ENCODE measurements around the gene SEMA7A.
"Not testable (repeated sequence)": the region's sequence is repeated elsewhere in the genome, so short reads cannot be mapped to it uniquely, and the experiment has no call there.

SEMA7A gene

GRCh38 chr15:74460871-74461846 is 27.4 kb upstream of the SEMA7A start, which contains the start of gene UBL7:
Gene UBL7, minus strand, starts transcription at chr15:74461160. Its CDS starts 2,293 bp downstream, at chr15:74458867.
- no peaks in the 10 kb centered on the region for H3K27me3 ChIP-seq (ENCODE audit: low read depth, low read length)
- peak within 1 kb of the TSS; percentile 74 for H3K4me2 ChIP-seq (ENCODE audit: low read length)
- H3K9ac ChIP-seq (ENCODE audit: low read length): peak within 1 kb of the TSS; percentile 98
- H2AFZ ChIP-seq (ENCODE audit: low read depth, low read length): peak within 1 kb of the TSS; percentile 18; the same call in 1 of the 2 replicates
- H3K9me3 ChIP-seq (ENCODE audit: insufficient read depth, low read length): 0 out of 2 replicates have a peak, but pooled peaks cover 2% of the 10 kb centered on the region
- peaks cover 41% of the 10 kb centered on the region for H3K4me1 ChIP-seq (ENCODE audit: low read length)
- H3K36me3 ChIP-seq (replicated peaks; ENCODE audit: low read depth, low read length): peaks cover 44% of the 10 kb centered on the region
- peaks cover 73% of the 10 kb centered on the region for H3K79me2 ChIP-seq (ENCODE audit: low read length)
- H4K20me1 ChIP-seq (ENCODE audit: insufficient read depth, low read length): 0 out of 2 replicates have a peak, but pooled peaks cover 3% of the 10 kb centered on the region
- peak within 1 kb of the TSS; percentile 97 for H3K27ac ChIP-seq (ENCODE audit: low read length)
- TF ChIP-seq CTCF (IDR thresholded peaks at IDR 0.05; ENCODE audit: low read depth, low read length) (peak; percentile 37), EZH2phosphoT487 (IDR thresholded peaks at IDR 0.05; ENCODE audit: low read depth) (no peak)
- H3K4me3 ChIP-seq (ENCODE audit: low read length): peak within 1 kb of the TSS; percentile 83

GRCh38 chr15:74460298-74460697 is 26.5 kb upstream of the SEMA7A start:
- Histone ChIP-seq H3K9ac (ENCODE audit: low read length) (peak overlapping the region; percentile 98), H3K79me2 (ENCODE audit: low read length) (peaks cover 70% of the 10 kb centered on the region), H3K4me3 (ENCODE audit: low read length) (peak overlapping the region; percentile 83), H3K27me3 (ENCODE audit: low read depth, low read length) (no peaks in the 10 kb centered on the region), H3K4me1 (ENCODE audit: low read length) (peaks cover 44% of the 10 kb centered on the region), H3K27ac (ENCODE audit: low read length) (peak overlapping the region; percentile 97), H3K9me3 (ENCODE audit: insufficient read depth, low read length) (0 out of 2 replicates have a peak, but pooled peaks cover 2% of the 10 kb centered on the region), H3K4me2 (ENCODE audit: low read length) (peak overlapping the region; percentile 56), H3K36me3 (replicated peaks; ENCODE audit: low read depth, low read length) (peaks cover 43% of the 10 kb centered on the region), H2AFZ (ENCODE audit: low read depth, low read length) (no peak overlapping the region), H4K20me1 (ENCODE audit: insufficient read depth, low read length) (0 out of 2 replicates have a peak, but pooled peaks cover 3% of the 10 kb centered on the region)
- TF ChIP-seq CTCF (IDR thresholded peaks at IDR 0.05; ENCODE audit: low read depth, low read length): no peak
- TF ChIP-seq EZH2phosphoT487 (IDR thresholded peaks at IDR 0.05; ENCODE audit: low read depth): no peak

DNA sequence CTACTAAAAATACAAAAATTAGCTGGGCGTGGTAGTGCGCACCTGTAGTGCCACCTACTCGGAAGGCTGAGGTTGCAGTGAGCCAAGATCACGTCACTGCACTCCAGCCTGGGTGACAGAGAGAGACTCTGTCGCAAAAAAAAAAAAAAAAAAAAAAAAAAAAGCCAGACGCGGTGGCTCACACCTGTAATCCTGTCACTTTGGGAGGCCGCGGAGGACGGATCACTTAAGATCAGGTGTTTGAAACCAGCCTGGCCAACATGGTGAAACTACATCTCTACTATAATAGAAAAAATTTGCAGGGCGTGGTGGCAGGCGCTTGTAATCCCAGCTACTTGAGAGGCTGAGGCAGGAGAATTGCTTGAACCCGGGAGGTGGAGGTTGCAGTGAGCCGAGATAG is 26.0 kb upstream of the SEMA7A start:
- Histone ChIP-seq H3K36me3 (replicated peaks; ENCODE audit: low read depth, low read length) (peaks cover 46% of the 10 kb centered on the region), H3K9ac (ENCODE audit: low read length) (peak overlapping the region; percentile 98), H3K4me2 (ENCODE audit: low read length) (peak overlapping the region; percentile 56), H3K27ac (ENCODE audit: low read length) (peak overlapping the region; percentile 97), H3K4me1 (ENCODE audit: low read length) (peaks cover 45% of the 10 kb centered on the region), H3K79me2 (ENCODE audit: low read length) (peaks cover 65% of the 10 kb centered on the region), H3K4me3 (ENCODE audit: low read length) (peak overlapping the region; percentile 83)
- not testable (repeated sequence) for H4K20me1 ChIP-seq (ENCODE audit: insufficient read depth, low read length); H2AFZ ChIP-seq (ENCODE audit: low read depth, low read length); H3K27me3 ChIP-seq (ENCODE audit: low read depth, low read length); H3K9me3 ChIP-seq (ENCODE audit: insufficient read depth, low read length)

- TF ChIP-seq CTCF (IDR thresholded peaks at IDR 0.05; ENCODE audit: low read depth, low read length) (no peak), EZH2phosphoT487 (IDR thresholded peaks at IDR 0.05; ENCODE audit: low read depth) (no peak)
- no peak overlapping the region for H2AFZ ChIP-seq (ENCODE audit: low read depth, low read length)
- H3K4me2 ChIP-seq (ENCODE audit: low read length): 0 out of 2 replicates have a peak overlapping the region, but pooled peaks have one; percentile 9
- no peaks in the 10 kb centered on the region for H3K27me3 ChIP-seq (ENCODE audit: low read depth, low read length)
- H3K9ac ChIP-seq (ENCODE audit: low read length): no peak overlapping the region
- H3K27ac ChIP-seq (ENCODE audit: low read length): no peak overlapping the region
- no peaks in the 10 kb centered on the region for H3K9me3 ChIP-seq (ENCODE audit: insufficient read depth, low read length)
- peaks cover 45% of the 10 kb centered on the region for H3K36me3 ChIP-seq (replicated peaks; ENCODE audit: low read depth, low read length)
- H4K20me1 ChIP-seq (ENCODE audit: insufficient read depth, low read length): 0 out of 2 replicates have a peak, but pooled peaks cover 7% of the 10 kb centered on the region
- peaks cover 34% of the 10 kb centered on the region for H3K4me1 ChIP-seq (ENCODE audit: low read length)
- peaks cover 54% of the 10 kb centered on the region for H3K79me2 ChIP-seq (ENCODE audit: low read length)
- no peak overlapping the region for H3K4me3 ChIP-seq (ENCODE audit: low read length)
These were observed 24.7 kb upstream of the SEMA7A start for GRCh38 chr15:74458473-74458872.

- not testable (repeated sequence) for H3K27ac ChIP-seq (ENCODE audit: low read length); H3K9me3 ChIP-seq (ENCODE audit: insufficient read depth, low read length); H3K9ac ChIP-seq (ENCODE audit: low read length); H3K27me3 ChIP-seq (ENCODE audit: low read depth, low read length); H3K4me3 ChIP-seq (ENCODE audit: low read length); H3K4me2 ChIP-seq (ENCODE audit: low read length); H2AFZ ChIP-seq (ENCODE audit: low read depth, low read length)
- peaks cover 21% of the 10 kb centered on the region for H3K4me1 ChIP-seq (ENCODE audit: low read length)
- peaks cover 50% of the 10 kb centered on the region for H3K79me2 ChIP-seq (ENCODE audit: low read length)
- peaks cover 49% of the 10 kb centered on the region for H3K36me3 ChIP-seq (replicated peaks; ENCODE audit: low read depth, low read length)
- peaks cover 12% of the 10 kb centered on the region for H4K20me1 ChIP-seq (ENCODE audit: insufficient read depth, low read length)
These were observed 23.3 kb upstream of the SEMA7A start for GRCh38 chr15:74457036-74457435.

All from OCI-LY3 (cell line).